Endodermal cell (in vitro differentiated cells): Measurements from ENCODE around the gene MTHFD2L. TPM values are rescaled to one million over a fixed set of nuclear protein-coding genes. Genes with fewer than 3 reads are reported as not detected.

Experiments used
- DNase-seq: peaks from one replicate; pipeline ENCODE4 v3.0.0-alpha.2; 2017
- H3K27ac ChIP-seq: 2 replicates; pipeline ENCODE4 v1.5.1; 2013; ENCODE audit warnings: mild to moderate bottlenecking, low read depth, low read length, moderate library complexity
- H3K27me3 ChIP-seq: 2 replicates; pipeline ENCODE4 v1.6.1; 2013; ENCODE audit warnings: mild to moderate bottlenecking, low read length, moderate library complexity; ENCODE audit not compliant: insufficient read depth, control insufficient read depth, poor library complexity, severe bottlenecking
- H3K36me3 ChIP-seq: 2 replicates; pipeline ENCODE4 v1.7.0; 2013; ENCODE audit warnings: mild to moderate bottlenecking, low read length, moderate library complexity; ENCODE audit not compliant: control insufficient read depth, insufficient read depth
- H3K4me1 ChIP-seq: one replicate; pipeline ENCODE4 v1.7.0; 2013; ENCODE audit warnings: low read length; ENCODE audit not compliant: control insufficient read depth, insufficient read depth
- H3K4me3 ChIP-seq: 2 replicates; pipeline ENCODE4 v1.5.1; 2013; ENCODE audit warnings: mild to moderate bottlenecking, low read length, moderate library complexity
- H3K9ac ChIP-seq: 2 replicates; pipeline ENCODE4 v1.6.1; 2013; ENCODE audit warnings: mild to moderate bottlenecking, low read length, moderate library complexity; ENCODE audit not compliant: poor library complexity, severe bottlenecking; ENCODE audit errors: extremely low read depth
- H3K9me3 ChIP-seq: 2 replicates; pipeline ENCODE4 v1.6.1; 2013; ENCODE audit warnings: mild to moderate bottlenecking, low read length, moderate library complexity; ENCODE audit not compliant: control insufficient read depth
- H3K27ac Mint-ChIP-seq: 2 replicates; pipeline ENCODE4 v1.8.0; 2020; ENCODE audit warnings: mixed read lengths
- H3K27me3 Mint-ChIP-seq: 2 replicates; pipeline ENCODE4 v1.8.0; 2021; ENCODE audit warnings: mild to moderate bottlenecking, mixed read lengths; ENCODE audit not compliant: insufficient read depth
- H3K36me3 Mint-ChIP-seq: 2 replicates; pipeline ENCODE4 v1.8.0; 2020; ENCODE audit warnings: low read depth, mixed read lengths
- H3K4me1 Mint-ChIP-seq: 2 replicates; pipeline ENCODE4 v1.8.0; 2020; ENCODE audit warnings: mixed read lengths
- H3K4me3 Mint-ChIP-seq: 2 replicates; pipeline ENCODE4 v1.8.0; 2020; ENCODE audit warnings: mild to moderate bottlenecking, moderate library complexity, mixed read lengths
- H3K9me3 Mint-ChIP-seq: 2 replicates; pipeline ENCODE4 v1.8.0; 2020; ENCODE audit warnings: mild to moderate bottlenecking, mixed read lengths
- WGBS, 2 experiments: methylation state at CpG; one replicate each; pipeline versions ENCODE4 v1.1.5 to v1.1.7; 2013; ENCODE audit warnings: missing lambda C conversion rate in 2 of 2, mixed read lengths in 1 of 2; ENCODE audit not compliant: insufficient coverage in 1 of 2, insufficient read length in 1 of 2; 5-methylcytosine and 5-hydroxymethylcytosine counted together
- total RNA-seq, 2 donors: library from RNA; stranded (reverse); fragmentation: NEBNext Ultra II Directional in 1 of 2; extraction: Animal tissue kit (Norgen Biotek cat#: 25700) in 1 of 2; gene quantifications; 2 replicates in 1 of 2; 3 replicates in 1 of 2; pipeline ENCODE4 v1.2.1, GENCODE V29; 2021
- TF ChIP-seq, protein P1 (sequence below): fragments of 200-600 bp; sonication (generic); conservative IDR thresholded peaks from 2 replicates; pipeline ENCODE4 v1.5.0; 2021; ENCODE audit warnings: antibody characterized with exemption, mild to moderate bottlenecking

Gene MTHFD2L
- total RNA-seq, 2 donors from 2014 or later = 10.4 to 11.5 TPM

DNA sequence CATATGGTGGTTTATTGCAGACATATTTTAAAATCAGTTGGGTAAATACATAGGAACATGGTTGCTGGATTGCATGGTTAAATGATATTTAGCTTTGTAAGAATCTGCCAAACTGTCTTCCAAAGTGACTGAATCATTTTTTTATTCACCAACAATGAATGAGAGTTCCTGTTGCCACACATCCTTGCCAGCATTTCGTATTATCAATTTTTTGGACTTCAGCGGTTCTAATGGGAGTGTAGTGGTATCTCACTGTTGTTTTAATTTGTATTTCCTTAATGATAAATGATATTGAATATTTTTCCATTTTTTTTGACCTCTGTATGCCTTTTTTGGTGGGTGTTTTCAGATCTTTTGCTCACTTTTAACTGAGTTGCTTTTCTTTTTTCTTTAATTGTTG lies 1.4 kb upstream of the MTHFD2L start:
- Mint-ChIP-seq H3K4me3 (peak overlapping the region; percentile 86), H3K27ac (peak overlapping the region; percentile 93), H3K4me1 (peaks cover 20% of the 10 kb centered on the region), H3K36me3 (peaks cover 8% of the 10 kb centered on the region), H3K9me3 (no peaks in the 10 kb centered on the region), H3K27me3 (no peaks in the 10 kb centered on the region)
- H3K4me1 ChIP-seq = no peaks in the 10 kb centered on the region
- no peak for DNase-seq
- H3K4me3 ChIP-seq = no peak overlapping the region
- WGBS, 2 experiments = 92% methylated on average over 2 of the region's 2 CpGs; no CpG with 5 or more reads in 1 of the 2 experiments
- H3K9ac ChIP-seq = no peak overlapping the region
- TF ChIP-seq, protein P1, sequence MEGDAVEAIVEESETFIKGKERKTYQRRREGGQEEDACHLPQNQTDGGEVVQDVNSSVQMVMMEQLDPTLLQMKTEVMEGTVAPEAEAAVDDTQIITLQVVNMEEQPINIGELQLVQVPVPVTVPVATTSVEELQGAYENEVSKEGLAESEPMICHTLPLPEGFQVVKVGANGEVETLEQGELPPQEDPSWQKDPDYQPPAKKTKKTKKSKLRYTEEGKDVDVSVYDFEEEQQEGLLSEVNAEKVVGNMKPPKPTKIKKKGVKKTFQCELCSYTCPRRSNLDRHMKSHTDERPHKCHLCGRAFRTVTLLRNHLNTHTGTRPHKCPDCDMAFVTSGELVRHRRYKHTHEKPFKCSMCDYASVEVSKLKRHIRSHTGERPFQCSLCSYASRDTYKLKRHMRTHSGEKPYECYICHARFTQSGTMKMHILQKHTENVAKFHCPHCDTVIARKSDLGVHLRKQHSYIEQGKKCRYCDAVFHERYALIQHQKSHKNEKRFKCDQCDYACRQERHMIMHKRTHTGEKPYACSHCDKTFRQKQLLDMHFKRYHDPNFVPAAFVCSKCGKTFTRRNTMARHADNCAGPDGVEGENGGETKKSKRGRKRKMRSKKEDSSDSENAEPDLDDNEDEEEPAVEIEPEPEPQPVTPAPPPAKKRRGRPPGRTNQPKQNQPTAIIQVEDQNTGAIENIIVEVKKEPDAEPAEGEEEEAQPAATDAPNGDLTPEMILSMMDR = no peak
- H3K36me3 ChIP-seq = peaks cover 15% of the 10 kb centered on the region
- no peaks in the 10 kb centered on the region for H3K9me3 ChIP-seq
- no peak overlapping the region for H3K27ac ChIP-seq
- H3K27me3 ChIP-seq = no peaks in the 10 kb centered on the region

DNA sequence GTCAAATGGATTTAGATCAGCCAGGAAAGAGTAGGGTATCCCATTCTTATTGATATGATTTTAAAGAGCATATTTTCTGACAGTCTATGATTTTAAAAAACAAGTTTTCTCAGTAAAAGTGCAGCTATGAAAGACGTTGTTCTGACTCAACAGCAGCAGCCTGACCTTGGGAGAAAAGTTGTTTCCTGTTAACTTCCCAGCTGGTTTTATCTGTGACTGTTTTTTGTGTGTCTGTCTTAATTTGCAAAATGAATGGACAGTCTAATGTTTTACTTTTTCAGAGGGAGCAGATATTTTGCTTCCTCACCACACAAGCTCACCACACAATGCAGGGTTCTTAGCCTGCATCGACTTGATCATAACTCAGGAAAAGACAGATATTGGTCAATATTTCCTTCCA lies 764 bp upstream of the MTHFD2L start:
- Mint-ChIP-seq H3K36me3 (peaks cover 15% of the 10 kb centered on the region), H3K4me3 (peak overlapping the region; percentile 86), H3K9me3 (no peaks in the 10 kb centered on the region), H3K27ac (peak overlapping the region; percentile 93), H3K4me1 (peaks cover 20% of the 10 kb centered on the region), H3K27me3 (no peaks in the 10 kb centered on the region)
- WGBS, 2 experiments = 39 to 50% methylated on average over 1 to 2 of the region's 2 CpGs
- Histone ChIP-seq H3K9me3 (no peaks in the 10 kb centered on the region), H3K4me3 (peak overlapping the region; percentile 89), H3K27me3 (no peaks in the 10 kb centered on the region), H3K9ac (peak overlapping the region; percentile 61), H3K27ac (peak overlapping the region; percentile 81), H3K36me3 (peaks cover 22% of the 10 kb centered on the region), H3K4me1 (no peaks in the 10 kb centered on the region)
- DNase-seq = no peak
- TF ChIP-seq, protein P1 = no peak

DNA sequence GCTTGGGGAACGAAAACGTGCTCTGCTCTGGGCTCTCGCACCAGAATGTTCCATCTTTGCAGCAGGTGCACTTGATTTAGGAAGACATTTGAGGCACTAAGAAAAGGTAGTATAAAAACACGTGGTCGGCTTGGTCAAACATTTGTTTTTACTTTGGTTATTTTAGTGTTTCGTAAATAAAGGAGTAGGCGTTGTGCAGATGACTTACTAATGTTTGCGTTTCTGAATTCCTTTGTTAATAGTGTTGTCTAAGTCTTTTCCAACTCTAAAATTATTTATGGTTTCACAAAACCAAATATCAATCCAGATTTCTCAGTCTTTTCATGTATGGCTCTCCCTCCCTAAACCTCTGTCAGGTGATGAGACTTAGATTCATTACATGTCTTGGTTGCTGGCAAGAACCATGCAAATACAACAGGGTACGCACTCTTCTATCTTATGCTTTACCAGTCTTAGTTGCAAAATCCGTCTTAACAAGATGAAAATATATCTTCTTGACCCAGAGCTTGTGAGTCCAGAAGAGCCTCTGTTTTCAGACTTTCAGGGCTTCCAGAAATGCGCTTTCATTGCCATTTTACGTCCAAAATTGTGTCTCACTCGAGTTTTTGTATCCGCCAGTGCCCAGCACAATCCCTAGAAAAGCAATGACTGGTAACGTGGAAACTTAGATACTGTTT lies 686 bp downstream of the MTHFD2L start:
- peaks cover 18% of the 10 kb centered on the region for H3K36me3 Mint-ChIP-seq
- Histone ChIP-seq H3K27ac (no peak overlapping the region), H3K27me3 (no peaks in the 10 kb centered on the region), H3K4me1 (no peaks in the 10 kb centered on the region), H3K36me3 (peaks cover 27% of the 10 kb centered on the region), H3K9ac (peak overlapping the region; percentile 61), H3K9me3 (no peaks in the 10 kb centered on the region), H3K4me3 (peak overlapping the region; percentile 89)
- WGBS, 2 experiments = 22% methylated on average over 13 to 15 of the region's 15 CpGs
- peak overlapping the region; percentile 86 for H3K4me3 Mint-ChIP-seq
- no peaks in the 10 kb centered on the region for H3K9me3 Mint-ChIP-seq
- no peak for DNase-seq
- peak overlapping the region; percentile 86 for H3K27ac Mint-ChIP-seq
- H3K4me1 Mint-ChIP-seq = peaks cover 20% of the 10 kb centered on the region
- no peaks in the 10 kb centered on the region for H3K27me3 Mint-ChIP-seq
- TF ChIP-seq, protein P1 = no peak
